Activated effector memory CD4-positive, alpha-beta T cell treated with anti-CD3 and anti-CD28 coated beads, Interleukin-2, amount 50 U/mL, for 16 hours (primary cell): Measurements from ENCODE around the gene ZFYVE28.

ENCODE experiments used
- DNase-seq: peaks from one replicate; pipeline ENCODE4 v3.0.0-alpha.2; 2020

ZFYVE28 gene

DNA sequence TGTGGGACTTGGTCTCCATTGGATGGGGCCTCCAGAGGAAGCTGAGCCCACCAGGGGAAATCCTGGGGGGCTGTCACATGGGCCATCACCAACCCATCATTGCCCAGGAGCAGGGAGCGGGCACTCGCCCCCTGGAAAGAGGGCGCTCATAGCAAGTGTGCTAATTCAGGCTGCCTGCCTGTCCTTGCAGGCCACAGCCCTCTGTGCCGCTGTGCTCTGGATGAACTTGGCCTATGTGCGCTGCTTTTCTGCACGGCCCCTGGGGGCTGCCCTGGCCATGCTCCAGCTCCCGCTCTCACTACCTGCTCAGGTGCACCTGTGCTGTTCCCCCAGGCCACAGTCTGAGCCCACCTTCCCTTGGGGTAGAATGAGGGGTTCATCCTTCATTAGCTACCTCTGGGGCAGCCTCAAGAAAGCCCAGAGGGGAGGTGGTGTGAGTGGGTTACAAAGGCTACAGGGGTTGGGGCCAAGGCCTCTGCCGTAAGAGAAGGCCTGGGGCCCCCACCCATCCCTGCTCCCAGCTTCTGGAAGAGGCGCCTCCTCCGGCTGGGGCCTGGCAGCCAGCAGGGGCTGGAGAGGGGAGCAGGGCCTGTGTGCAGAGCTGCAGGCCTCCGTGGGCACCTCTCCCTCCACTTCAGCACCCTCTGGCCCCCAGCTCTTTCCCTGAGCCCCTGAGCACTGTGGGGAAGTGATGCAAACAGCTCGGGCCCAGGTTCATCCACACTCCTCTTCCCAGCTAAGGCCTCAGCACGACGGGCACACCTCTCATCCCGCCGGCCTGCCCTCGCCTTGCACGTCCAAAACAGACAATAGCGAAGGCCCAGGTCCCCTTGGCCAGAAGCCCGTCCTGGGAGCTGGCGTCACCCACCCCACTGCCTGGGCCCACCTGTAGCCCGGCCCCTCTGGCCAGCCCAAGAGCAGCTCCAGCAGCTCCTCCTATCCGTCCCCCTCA is 9.2 kb upstream of the ZFYVE28 start:
- DNase-seq: no peak

DNA sequence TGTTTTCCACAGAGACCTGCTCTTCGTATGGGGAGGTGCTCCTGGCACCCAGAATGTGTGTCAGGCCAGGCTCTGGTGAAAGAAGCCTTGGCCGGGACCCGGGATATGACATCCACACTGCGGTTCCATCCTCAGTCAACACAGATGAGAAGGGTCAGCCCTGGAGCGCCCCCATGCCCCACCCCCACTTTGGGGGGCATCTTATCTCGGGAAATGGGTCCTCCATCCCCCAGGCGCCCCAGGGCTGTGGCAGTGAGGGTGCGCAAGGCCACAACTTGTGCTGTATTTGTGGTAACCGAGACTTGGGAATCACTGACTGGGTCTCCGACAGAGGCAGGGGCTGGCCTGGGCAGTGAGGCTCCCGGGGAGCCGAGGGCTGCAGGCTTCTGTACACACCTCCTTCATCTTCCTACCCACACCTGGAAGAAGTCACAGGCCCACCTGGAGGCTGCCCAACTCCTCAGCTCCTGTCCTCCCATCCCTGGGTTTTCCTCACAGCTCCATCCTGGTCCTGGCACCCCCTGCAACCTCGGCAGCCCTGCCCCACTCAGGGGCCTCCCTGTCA is 8.3 kb upstream of the ZFYVE28 start:
- DNase-seq: no peak

DNA sequence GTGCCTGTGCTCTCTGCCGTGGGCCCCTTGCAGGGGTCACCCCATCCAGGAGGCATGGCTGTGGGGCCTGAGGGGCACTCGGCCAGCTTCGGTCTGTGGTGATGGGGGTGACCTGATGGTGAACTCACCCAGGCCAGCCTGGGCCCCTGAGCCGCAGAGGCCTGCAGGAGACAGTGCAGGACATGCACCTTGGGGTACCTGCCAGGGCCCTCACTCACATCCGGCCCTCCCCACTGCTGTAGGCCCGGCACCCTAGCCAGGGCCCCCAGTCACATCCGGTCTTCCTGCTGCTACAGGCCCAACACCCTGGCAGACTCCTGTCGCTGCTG is 7.6 kb upstream of the ZFYVE28 start:
- DNase-seq: no peak

DNA sequence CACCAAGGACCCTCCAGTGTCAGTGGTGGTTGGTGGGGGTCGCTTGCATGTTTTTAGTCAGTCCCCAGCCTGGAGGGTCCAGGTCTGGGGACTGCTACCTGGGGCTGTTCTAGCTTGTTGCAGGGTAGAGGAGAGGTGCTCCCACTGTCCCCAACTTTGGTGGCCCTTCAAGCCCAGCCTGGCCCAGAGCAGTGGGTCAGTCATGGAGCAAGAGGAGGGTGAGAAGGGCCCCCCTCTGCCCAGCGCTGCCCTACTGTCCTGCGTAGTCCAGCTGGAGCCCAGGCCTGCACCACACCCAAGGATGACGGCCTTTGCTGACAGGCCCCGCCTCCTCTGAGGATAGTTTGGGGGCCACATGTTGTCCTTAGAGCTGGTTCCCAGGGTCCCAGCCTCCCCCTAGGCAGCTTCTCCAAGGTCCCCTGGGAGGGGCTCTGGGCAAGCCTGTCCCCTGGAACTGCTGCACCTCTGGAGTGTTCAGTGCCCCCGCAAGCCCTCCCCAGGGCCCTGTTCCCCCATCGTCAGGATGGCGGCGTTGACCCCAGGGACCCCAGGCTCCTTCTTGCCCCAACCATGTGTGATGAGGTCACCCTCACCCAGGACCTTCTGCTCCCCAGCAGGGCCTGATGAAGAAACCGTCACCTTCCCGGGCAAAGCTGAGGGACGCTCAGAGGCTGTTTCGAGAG is 7.1 kb upstream of the ZFYVE28 start:
- DNase-seq: no peak

DNA sequence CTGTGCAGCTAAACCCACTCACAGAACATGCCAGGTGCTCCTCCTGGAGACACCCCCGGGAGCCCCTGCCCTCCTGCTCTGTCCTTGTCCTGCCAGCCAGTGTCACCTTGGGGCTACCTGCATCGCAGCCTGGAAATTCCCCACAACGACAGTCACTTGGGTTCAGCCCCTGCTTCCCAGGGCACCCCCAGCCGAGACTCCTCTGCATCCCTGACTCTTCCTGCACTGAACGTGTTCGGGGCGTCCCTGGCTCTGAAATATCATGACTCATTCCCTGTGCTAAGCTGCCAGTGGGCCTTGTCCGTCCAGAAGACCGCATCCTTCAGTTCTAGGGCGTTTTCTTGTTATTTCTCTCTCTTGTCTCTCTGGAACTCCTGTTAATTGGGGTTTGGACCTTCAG is 6.1 kb upstream of the ZFYVE28 start:
- no peak for DNase-seq

DNA sequence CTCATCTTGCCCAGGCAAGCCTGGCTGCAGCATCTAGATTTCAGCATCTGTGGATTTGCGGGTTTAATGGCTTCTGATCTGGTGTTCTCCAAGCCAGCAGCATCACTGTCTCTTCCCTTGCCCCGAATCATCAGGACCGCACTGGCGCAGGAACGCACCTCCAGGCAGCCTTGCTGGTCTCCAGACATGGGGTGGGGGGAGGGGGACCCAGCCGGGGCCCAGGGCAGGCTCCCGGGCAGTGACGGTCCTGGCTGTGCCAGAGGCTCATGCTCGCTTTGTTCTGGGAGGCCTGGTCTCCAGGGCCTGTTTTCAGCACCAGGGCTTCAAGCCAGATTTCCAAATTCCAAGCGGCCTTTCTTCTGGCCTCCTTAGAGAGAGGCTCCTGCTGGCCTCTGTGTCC is 5.2 kb upstream of the ZFYVE28 start:
- DNase-seq: no peak

DNA sequence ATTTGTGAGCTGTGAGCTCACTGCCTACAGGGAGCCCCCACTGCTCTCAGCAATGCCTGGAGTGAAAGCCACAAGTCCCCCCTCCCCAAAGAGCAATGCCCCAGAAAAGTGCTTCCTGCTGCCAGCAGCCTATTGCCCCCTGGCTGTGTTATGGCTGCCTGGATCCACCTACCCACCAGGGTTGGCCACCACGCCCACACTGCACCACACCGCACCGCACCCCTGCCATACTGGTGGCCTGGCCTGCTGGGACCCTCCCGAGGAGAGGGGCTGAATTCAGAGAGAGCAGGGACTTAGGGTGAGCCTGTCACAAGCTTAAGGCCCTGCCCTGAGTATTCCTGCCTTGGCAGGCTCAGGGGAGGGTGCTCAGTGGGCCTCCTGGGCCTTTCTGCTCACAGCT is 4.6 kb upstream of the ZFYVE28 start:
- no peak for DNase-seq

DNA sequence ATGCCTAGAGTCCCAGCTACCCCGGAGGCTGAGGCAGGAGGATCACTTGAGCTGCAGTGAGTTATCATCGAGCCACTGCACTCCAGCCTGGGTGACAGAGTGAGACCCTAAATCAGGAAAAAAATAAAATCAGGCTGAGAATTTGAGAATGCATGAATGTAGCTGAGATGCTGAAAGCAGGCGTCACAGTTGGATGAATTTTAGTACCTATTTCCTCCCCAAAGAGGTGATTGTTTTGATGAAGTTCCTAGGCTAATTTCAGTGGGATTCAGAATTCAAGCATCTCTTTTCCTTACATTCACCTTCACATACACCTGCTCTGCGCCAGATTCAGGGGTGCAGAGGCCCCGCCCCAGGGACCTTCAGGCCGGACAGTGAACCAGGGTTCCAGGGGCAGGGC is 3.5 kb upstream of the ZFYVE28 start:
- no peak for DNase-seq

DNA sequence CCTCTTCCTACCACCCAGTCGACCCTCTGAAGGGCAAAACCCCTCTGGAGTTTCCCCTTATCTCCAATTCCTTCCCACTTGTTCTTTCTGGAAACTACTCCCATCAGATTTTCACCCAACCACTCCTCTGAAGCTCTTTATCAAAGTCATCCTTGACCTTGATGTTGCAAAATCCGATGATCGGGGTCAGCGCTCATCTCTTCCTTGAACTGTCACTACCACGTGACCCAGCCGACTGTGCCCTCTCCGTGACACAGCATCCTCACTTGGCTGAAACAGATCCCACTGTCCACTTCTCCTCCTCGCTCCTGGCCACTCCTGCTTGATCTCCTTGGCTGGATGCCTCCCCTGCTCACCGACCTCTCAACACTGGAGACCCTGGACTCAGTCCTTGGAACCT is 1.4 kb upstream of the ZFYVE28 start:
- no peak for DNase-seq

DNA sequence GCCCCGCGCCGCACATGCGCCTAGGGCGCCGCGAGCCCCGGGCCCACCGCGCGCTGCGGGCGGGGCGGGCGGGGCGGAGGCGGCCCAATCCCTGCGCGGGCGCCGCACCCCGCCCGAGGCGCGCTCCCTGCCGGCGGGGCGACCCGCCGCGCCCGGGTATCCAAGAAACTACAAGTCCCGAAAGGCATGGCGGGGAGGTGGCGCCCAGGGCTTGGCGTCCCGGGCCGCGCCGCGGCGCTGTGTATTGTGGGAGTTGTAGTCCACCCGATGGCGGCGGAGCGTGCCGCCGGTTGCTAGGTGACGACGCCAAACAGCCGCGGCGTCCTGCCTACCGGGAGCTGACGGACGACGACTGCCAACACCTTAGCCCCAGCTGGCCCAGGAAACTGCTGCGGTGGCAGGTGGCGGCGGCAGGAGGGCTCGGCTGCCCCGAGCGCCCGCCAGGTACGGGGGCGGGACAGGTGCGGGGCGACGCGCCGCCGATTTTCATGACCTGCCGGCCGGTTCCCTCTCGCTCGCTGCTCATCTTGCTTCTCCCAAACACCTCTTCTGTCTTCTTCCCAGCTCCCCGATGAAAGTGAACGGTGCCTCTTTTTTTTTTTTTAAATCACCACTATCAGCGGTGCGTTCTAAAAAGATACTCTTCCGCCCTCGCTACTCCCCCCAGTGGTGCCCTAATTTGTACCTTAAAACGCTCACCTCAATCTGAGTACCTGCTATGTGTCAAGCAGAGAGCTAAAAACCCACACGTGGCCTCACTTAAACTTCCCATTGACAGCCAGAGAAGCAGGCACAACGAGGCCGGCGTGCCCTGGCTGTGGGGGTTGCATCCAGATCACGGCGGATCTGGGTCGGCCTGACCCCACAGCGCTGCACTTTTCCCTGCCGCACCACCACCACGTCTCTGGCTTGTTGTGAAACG is 466 bp upstream of the ZFYVE28 start, which contains the start of gene CFAP99:
TSS of gene CFAP99 (plus strand) at position 306 of the 922 bp plus-strand sequence.
- DNase-seq: peak; percentile 100

DNA sequence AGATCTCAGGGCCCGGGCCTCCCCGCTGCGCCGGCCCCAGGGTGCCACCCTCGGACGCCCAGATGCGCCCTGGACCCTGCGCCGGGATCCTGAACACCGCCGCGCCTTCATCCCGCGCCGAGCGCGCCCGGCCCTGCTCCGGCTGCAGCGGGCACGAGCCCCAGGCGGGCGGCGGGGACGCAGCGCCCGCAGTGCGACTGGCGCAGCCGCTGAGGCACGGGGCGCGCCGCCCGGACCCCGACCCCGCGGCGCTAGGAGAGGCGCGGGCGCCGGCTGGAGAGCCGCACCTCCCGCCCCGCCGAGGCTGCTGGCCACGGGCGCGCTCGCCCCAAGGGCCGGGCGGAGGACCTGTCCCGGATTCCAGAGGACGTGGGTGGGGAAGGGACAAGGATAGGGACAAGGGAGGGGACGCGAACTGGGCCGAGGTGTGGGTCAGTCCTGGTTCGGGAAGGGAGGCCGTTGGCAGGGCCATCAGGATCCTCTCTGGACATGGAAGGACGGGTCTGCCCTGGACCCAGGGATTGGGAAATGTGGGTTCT is 1.1 kb downstream of the ZFYVE28 start:
- DNase-seq: peak; percentile 70

DNA sequence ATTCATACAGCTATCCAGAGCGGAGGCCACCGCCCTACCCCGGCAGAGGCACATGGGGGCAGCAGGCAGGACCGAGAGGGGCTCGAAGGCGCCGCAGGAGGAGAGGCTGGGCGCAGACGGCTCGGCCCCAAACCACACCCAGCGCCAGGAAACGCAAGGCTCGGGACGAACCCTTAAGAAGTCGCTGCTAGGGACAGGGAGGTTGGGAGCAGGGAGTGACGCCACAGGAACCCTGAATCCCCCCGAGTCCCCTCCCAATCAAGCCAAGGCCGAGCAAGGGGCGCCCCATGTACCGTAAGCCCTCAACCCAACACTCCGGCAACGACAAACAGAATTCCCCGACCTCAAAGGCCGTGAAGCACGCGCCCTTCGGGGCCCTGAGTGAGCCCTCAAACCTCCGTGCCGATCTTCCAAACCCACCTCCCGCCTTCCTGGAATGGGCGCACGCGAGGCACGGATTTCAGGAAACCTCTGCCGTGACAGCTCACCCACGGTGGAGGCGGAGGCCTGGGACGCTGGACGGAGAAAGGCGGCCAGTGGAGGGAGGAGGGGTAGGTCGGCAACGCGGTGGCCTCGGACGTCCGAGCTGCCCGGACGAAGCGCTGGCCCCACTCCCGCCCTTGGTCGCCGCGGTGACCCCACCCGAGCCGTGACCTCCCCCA is 1.8 kb downstream of the ZFYVE28 start:
- DNase-seq: peak; percentile 74

DNA sequence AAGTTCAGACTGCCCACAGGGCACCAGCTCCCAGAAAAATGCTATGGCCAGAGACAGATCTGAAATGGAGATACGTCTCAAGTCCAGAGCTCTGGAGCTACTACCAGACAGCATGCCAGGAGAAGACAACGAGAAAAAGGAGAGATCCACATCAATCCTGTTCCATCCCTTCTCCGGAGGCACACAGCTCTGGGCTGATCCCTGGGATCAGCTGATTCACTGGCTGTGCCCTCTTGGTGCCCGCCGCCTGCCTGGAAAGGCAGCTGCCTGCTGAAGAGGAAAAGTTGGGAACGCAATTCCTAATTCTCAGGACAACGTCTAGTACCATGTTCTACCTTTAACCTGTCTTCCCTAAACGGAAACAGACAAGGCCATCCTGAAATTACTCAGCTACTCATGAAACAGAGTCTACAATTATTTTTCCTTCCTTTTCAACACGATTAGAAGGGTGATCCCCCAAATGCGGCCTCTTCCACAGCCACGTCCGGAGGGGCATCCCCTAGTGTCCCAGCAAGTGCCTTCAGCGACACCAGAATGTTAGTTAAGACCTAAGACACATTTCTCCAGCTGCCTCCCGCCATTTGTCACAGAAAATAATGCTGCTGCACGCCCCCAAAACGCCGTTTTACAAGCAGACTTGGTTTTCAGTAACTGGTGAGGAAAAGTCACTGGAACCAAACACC is 2.4 kb downstream of the ZFYVE28 start:
- DNase-seq: no peak

DNA sequence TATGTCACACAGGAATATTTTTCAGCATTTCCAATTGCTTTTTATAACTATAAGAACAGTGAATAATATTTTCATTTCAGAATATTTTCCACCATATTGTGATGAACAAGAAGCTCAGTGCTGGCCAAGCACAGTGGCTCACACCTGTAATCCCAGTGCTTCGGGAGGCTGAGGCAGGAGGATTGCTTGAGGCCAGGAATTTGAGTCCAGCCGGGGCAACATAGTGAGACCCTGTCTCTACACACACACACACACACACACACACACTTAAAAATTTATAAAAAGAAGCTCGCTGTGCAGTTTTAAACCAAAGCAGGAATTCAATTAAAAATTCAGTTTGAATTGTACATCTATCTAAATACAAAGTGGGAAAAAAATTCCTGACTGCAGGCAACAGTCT is 3.2 kb downstream of the ZFYVE28 start:
- DNase-seq: no peak

DNA sequence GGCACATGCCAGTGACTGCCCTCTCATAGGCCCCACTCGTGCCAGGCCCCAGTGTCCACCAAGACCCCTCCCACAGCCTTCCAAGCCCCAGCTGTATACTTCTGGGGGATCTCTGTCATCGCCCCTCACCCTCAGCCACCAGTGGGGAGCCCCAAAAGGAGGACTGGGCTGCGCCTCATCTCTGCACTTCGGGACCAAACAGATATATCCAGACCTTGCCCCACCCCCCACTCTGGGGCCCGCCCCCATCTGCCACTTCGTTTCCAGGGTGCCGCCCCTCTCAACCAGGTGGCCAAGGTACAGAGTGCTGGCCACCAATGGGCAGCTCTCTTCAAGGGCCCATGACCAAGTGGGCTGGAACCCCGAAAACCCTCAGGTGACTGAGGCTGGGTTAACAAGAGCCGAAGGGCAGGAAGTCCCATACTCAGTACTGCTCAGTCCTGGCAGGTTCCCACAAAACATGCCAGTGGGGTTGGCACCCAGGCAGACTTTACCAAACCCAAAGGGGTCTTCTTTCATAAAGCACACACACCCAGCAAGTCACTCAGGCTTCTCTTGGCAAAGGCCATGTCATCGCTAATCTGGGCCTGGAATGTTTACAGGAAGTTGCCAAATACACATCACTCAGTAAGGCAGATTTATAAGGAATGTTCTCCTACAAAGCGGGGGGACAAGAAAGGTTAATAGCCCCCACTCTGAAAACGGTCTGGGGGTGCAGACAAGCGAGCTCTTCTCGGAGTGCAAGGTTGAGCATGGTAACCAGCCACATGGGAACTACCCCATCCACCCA is 4.4 kb downstream of the ZFYVE28 start:
- DNase-seq: peak; percentile 78

DNA sequence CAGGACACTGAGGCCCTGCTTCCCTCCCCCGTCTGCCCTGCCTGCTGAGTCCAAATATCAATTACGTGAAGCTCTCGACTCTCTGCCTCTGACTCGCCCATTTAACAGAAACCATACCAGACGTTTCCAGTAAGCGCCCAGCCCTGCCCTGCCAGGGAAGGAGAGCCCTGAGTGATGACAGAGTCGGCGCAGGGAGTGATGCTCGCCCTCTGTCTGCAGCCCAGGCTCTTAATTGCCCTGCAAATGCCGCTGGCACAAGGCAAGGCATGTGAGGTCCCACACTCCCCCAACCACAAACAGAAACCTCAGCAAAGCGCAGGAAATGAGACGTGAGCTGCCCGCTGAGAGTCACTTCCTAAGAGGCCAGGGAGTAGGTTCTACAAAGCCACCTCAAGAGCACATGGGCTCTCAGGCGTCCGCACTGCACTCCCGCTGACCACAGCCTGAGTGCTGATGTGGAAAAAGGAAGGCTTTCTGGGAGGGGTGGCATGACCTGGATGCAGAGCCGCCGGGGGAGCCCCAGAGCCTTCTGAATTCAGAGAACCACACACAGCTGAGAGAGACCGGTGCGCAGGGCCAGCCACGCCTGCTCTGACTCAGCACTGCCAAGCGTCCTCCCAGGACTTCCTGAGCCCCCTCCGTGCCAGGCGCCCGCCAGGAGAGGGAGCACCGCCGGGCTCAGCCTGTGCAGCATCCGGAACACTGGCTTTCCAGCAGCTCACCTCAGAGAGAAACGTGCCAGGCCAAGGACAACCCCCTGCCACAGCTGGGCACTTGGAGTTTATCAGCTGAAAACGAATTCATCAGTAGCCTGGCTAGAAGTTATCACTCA is 5.3 kb downstream of the ZFYVE28 start:
- peak; percentile 95 for DNase-seq

DNA sequence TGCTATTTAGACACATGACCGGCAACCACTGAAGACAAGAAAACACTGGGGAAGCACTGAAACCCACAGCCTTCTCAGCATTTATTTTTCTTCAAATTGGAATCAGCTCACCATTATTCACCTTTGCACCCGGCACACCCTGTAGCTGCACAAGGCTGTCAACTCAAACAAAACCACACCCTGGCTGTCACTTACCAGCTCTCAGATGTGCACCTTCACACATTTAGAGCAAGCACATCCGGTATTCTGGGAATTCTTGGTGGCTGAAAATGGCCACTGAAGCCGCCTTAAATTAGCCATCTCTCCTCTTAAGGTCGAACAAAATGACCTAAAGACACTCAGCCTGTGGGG is 5.9 kb downstream of the ZFYVE28 start:
- peak; percentile 84 for DNase-seq

DNA sequence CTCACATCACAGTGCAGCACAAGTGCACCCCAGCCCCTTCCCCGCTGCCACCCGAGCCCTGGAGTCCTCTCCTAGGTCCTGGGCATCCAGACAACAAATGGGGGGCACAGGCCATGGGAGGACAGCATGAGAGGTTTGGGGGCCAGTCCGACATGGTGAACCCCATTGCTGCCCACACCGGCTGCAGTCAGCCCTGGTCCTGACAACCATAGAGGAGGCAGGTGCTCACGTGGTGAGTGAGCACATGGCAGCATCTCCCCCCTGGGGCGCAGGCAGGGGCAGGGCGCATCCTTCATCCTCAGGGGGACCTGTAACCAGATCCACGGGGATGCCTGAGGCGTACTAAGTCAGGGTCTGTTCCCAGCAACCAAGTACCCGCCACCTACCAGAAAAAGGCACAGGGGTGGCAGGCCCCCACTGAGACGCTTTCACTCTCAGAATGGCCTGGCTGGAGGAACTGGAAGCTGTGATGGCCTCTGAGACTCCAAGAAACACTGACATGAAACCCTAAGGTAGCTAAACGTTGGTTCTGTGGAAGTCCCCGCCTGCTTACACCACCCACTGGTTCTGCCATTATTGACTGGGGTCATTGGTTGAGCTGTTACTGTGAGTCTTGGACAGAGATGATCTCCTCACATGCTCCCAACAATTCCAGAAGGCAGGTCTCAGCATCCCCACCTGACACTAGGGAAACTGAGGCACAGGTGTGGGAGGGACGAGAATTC is 6.5 kb downstream of the ZFYVE28 start:
- peak; percentile 74 for DNase-seq

DNA sequence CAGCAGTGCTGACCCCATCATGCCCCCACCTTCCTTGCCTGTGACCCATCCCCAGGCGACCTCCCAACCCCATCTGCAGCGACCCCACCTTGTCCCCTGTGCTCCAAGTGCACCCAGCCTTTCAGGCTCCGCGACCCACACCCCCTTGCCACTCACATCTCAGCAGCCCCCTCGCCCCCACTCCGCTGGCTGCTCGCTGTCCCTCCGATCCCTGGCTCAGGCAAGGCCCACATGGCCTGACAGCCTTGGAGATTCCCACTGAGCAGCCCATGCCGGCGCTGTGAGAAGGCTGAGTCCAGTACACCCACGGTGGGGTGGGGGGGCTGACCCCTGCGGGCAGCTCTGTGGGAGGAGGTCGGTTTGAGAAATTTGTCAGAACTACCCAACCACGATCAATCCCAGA is 9.1 kb downstream of the ZFYVE28 start:
- no peak for DNase-seq
